ENCODE data around the gene RAB37.

- TF ChIP-seq POLR2AphosphoS5 (IDR thresholded peaks at IDR 0.05) (no peak), EP300 (IDR thresholded peaks at IDR 0.05) (no peak)
- TF ChIP-seq, protein P1, sequence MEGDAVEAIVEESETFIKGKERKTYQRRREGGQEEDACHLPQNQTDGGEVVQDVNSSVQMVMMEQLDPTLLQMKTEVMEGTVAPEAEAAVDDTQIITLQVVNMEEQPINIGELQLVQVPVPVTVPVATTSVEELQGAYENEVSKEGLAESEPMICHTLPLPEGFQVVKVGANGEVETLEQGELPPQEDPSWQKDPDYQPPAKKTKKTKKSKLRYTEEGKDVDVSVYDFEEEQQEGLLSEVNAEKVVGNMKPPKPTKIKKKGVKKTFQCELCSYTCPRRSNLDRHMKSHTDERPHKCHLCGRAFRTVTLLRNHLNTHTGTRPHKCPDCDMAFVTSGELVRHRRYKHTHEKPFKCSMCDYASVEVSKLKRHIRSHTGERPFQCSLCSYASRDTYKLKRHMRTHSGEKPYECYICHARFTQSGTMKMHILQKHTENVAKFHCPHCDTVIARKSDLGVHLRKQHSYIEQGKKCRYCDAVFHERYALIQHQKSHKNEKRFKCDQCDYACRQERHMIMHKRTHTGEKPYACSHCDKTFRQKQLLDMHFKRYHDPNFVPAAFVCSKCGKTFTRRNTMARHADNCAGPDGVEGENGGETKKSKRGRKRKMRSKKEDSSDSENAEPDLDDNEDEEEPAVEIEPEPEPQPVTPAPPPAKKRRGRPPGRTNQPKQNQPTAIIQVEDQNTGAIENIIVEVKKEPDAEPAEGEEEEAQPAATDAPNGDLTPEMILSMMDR (IDR thresholded peaks at IDR 0.05): no peak
Observed at GRCh38 chr17:74779948-74780400, 42.9 kb downstream of the RAB37 start.
